ENCODE measurements around the gene DYRK4.

- TF ChIP-seq ASH2L (IDR thresholded peaks at IDR 0.05; ENCODE audit: low read length) (no peak), EP300 (IDR thresholded peaks at IDR 0.05; ENCODE audit: borderline replicate concordance in 1 of 2, low read depth in 2 of 2, low read length in 2 of 2) (no peak), CTCF (IDR thresholded peaks at IDR 0.05; ENCODE audit: control extremely low read depth in 1 of 3, insufficient read depth in 1 of 3, low read depth in 1 of 3, low read length in 3 of 3) (no peak), BRCA1 (IDR thresholded peaks at IDR 0.05; ENCODE audit: low read depth, low read length) (no peak), YY1 (IDR thresholded peaks at IDR 0.05; ENCODE audit: low read depth, low read length) (no peak), PHF8 (conservative IDR thresholded peaks at IDR 0.05; ENCODE audit: low read depth, low read length) (no peak), SUZ12 (IDR thresholded peaks at IDR 0.05; ENCODE audit: low read length) (no peak), POLR2A (IDR thresholded peaks at IDR 0.05; ENCODE audit: control extremely low read depth in 1 of 2, low read depth in 2 of 2, low read length in 2 of 2) (no peak), RAD21 (IDR thresholded peaks at IDR 0.05 in 1 of 2, conservative IDR thresholded peaks at IDR 0.05 in 1 of 2; ENCODE audit: low read depth in 2 of 2, low read length in 2 of 2) (no peak), SIX5 (IDR thresholded peaks at IDR 0.05; ENCODE audit: low read depth, low read length) (no peak), GABPA (IDR thresholded peaks at IDR 0.05; ENCODE audit: borderline replicate concordance, insufficient read depth, low read length) (no peak), ATF2 (IDR thresholded peaks at IDR 0.05; ENCODE audit: low read length) (no peak)
These were observed 47.1 kb downstream of the DYRK4 start for GRCh38 chr12:4609071-4609470.

Data from H1 (cell line).